AG09309 (cell line): Measurements from ENCODE around the gene FLOT1.
"Not testable (repeated sequence)": the region's sequence is repeated elsewhere in the genome, so short reads cannot be mapped to it uniquely, and the experiment has no call there.

Source experiments
- DNase-seq: peaks from one replicate; pipeline ENCODE4 v3.0.0-alpha.2; 2010; ENCODE audit warnings: low read depth
- H3K4me3 ChIP-seq: 2 replicates; pipeline ENCODE4 v1.5.1; 2011; ENCODE audit warnings: mild to moderate bottlenecking, low read depth, low read length, moderate library complexity; ENCODE audit not compliant: control insufficient read depth
- TF ChIP-seq, protein P1 (sequence below): IDR thresholded peaks from 2 replicates; pipeline ENCODE4 v1.5.1; 2011; ENCODE audit warnings: mild to moderate bottlenecking, low read depth, low read length, inconsistent platforms; ENCODE audit not compliant: insufficient read depth, control insufficient read depth; ENCODE audit errors: missing control alignments

Gene FLOT1

DNA sequence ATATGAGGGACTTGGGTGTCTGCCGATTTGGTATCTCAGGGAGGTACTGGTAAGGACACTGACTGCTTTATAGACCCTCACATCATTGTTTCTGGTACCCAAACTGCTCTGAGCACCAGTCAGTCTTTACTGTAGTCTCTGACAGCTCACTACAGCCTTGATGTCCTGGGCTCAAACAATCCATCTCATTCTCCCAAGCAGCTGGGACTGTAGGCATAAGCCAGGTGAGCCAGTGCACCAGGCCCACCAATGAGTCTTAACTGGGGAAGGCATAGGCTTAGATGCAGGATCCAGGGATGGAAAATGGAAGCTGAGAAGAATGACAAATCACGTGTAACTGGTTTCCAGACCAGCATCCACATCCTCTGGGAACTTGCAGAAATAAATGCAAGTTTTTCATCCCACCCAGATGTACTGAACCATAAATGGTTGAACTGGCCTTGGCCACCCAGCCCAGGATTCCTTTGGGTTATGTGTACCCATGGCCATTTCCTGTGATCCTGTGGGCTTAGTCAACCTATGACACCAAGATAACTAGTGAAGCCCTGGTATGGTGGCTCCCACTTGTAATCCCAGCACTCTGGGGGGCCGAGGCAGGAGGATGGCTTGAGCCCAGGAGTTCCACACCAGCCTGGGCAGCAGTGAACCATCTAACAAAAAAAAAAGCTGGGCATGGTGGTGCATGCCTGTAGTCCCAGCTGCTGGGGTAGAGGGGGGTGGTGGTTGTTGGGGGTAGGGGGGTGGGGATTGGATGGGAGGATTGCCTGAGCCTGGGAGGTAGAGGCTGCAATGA lies 16.6 kb downstream of the FLOT1 start:
- DNase-seq: no peak
- TF ChIP-seq, protein P1, sequence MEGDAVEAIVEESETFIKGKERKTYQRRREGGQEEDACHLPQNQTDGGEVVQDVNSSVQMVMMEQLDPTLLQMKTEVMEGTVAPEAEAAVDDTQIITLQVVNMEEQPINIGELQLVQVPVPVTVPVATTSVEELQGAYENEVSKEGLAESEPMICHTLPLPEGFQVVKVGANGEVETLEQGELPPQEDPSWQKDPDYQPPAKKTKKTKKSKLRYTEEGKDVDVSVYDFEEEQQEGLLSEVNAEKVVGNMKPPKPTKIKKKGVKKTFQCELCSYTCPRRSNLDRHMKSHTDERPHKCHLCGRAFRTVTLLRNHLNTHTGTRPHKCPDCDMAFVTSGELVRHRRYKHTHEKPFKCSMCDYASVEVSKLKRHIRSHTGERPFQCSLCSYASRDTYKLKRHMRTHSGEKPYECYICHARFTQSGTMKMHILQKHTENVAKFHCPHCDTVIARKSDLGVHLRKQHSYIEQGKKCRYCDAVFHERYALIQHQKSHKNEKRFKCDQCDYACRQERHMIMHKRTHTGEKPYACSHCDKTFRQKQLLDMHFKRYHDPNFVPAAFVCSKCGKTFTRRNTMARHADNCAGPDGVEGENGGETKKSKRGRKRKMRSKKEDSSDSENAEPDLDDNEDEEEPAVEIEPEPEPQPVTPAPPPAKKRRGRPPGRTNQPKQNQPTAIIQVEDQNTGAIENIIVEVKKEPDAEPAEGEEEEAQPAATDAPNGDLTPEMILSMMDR: no peak
- H3K4me3 ChIP-seq: no peak overlapping the region

DNA sequence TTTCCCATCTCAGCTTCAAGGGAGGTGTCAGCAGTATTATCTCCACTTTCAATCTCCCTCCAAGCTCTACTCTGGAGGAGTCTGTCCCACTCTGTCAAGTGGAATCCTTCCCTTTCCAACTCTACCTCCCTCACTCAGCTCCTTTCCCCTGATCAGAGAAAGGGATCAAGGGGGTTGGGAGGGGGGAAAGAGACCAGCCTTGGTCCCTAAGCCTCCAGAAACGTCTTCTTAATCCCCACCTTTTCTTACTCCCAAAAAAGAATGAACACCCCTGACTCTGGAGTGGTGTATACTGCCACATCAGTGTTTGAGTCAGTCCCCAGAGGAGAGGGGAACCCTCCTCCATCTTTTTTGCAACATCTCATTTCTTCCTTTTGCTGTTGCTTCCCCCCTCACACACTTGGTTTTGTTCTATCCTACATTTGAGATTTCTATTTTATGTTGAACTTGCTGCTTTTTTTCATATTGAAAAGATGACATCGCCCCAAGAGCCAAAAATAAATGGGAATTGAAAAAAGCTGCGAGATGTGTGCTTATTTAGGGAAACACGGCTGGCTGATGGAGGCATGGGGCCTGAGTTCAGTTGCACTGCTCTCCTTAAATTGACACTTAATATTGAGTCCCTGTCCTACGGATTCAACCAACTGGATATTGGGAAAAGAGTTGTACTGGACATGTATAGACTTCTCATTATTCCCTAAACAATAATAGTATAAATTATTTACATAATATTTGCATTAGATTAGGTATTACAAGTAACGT lies 17.4 kb downstream of the FLOT1 start:
- TF ChIP-seq, protein P1: no peak
- H3K4me3 ChIP-seq: no peak overlapping the region
- DNase-seq: no peak

DNA sequence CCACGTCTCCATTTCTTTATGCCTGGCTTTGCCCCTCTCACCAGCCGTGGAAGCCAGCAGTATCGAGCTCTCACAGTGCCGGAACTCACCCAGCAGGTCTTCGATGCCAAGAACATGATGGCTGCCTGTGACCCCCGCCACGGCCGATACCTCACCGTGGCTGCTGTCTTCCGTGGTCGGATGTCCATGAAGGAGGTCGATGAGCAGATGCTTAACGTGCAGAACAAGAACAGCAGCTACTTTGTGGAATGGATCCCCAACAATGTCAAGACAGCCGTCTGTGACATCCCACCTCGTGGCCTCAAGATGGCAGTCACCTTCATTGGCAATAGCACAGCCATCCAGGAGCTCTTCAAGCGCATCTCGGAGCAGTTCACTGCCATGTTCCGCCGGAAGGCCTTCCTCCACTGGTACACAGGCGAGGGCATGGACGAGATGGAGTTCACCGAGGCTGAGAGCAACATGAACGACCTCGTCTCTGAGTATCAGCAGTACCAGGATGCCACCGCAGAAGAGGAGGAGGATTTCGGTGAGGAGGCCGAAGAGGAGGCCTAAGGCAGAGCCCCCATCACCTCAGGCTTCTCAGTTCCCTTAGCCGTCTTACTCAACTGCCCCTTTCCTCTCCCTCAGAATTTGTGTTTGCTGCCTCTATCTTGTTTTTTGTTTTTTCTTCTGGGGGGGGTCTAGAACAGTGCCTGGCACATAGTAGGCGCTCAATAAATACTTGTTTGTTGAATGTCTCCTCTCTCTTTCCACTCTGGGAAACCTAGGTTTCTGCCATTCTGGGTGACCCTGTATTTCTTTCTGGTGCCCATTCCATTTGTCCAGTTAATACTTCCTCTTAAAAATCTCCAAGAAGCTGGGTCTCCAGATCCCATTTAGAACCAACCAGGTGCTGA lies 18.4 kb downstream of the FLOT1 start:
- peak overlapping the region; percentile 16 for H3K4me3 ChIP-seq
- DNase-seq: not testable (repeated sequence)

DNA sequence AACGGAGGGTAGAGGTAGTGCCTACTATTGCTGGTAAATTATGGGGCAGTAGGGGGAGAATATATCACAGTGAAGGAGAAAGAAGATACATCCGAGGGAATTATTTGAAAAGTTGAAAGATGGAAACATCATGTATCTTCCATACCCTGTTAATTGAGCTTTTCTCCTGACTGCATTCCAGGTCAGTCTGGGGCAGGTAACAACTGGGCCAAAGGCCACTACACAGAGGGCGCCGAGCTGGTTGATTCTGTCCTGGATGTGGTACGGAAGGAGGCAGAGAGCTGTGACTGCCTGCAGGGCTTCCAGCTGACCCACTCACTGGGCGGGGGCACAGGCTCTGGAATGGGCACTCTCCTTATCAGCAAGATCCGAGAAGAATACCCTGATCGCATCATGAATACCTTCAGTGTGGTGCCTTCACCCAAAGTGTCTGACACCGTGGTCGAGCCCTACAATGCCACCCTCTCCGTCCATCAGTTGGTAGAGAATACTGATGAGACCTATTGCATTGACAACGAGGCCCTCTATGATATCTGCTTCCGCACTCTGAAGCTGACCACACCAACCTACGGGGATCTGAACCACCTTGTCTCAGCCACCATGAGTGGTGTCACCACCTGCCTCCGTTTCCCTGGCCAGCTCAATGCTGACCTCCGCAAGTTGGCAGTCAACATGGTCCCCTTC lies 19.2 kb downstream of the FLOT1 start:
- H3K4me3 ChIP-seq: peak overlapping the region; percentile 16
- DNase-seq: not testable (repeated sequence)

DNA sequence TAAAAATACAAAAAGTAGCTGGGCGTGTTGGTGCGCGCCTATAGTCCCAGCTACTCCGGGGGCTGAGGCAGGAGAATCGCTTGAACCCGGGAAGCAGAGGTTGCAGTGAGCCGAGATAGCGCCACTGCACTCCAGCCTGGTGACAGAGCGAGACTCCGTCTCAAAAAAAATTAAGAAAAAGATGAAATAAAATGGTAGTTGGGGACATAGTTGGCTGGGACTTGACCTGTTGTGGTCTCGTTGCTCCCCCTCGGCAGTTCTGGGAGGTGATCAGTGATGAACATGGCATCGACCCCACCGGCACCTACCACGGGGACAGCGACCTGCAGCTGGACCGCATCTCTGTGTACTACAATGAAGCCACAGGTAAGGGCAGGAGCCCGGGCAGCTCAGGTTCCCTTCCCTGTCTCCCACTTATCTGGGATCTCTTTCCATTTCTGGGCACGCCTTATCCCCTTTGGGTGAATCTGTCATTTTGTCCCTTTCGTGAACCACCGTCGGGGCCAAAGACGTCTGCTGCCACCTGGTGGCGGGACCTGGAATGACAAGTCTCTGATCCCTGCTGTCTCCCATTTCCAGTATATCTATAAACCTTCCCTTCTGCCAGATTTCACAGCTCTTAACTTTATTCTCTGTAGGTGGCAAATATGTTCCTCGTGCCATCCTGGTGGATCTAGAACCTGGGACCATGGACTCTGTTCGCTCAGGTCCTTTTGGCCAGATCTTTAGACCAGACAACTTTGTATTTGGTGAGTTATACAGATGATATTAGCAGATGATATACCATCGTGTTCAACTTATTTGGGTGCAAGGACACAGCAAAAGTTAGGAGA lies 20.0 kb downstream of the FLOT1 start:
- DNase-seq: no peak
- TF ChIP-seq, protein P1: peak; percentile 90
- H3K4me3 ChIP-seq: peak overlapping the region; percentile 96

DNA sequence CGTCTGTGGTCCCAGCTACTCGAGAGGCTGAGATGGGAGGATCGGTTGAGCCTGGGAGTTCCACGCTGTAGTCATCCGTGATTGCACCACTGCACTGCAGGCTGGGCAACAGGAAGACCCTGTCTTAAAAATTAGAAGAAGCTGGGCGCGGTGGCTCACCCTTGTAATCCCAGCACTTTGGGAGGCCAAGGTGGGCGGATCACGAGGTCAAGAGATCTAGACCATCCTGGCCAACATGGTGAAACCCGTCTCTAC lies 20.5 kb downstream of the FLOT1 start:
- H3K4me3 ChIP-seq: peak overlapping the region; percentile 96
- DNase-seq: not testable (repeated sequence)

DNA sequence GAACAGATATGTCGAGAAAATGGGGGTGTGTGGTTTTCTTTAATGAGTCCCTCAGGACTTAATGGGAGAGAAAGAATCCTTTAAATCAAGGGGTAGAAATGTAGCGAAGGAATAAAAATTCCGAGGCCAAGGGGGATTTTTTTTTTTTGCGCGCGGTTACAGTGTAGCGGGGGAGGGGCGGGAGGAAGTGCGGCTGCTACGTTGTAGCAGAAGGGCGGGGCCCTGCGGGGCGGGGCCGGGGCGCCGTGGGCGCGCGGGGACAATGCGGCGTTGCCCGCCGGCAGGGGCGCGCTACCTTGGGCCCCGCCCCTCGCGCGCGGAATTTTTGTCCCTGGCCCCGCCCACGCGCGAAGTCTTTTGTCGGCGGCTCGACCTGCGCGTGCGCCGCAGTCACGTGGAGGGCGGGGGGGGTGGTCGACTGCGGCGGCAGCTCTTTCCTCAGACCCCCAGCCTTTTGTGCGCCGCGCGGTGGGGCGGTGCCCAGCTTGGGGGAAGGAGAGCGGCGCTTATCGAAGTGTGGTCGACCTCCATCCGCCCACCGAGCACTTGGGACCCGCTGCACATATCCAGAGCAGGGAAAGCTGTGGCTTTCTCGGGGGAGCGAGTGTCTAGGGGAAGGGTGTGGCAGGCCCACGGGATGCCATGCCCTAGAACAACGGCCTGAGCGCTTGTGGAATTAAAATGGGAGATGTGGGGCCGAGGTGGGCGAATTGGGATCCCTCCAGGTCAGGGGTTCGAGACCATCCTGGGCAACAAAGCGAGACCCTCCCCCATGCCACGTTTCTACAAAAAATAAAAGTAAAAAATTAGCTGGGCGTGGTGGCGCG lies 21.1 kb downstream of the FLOT1 start:
- TF ChIP-seq, protein P1: peak; percentile 32
- H3K4me3 ChIP-seq: peak overlapping the region; percentile 96
- DNase-seq: no peak
